GM23338 (cell line): Measurements from ENCODE around the gene GPAM. TPM values are rescaled to one million over a fixed set of nuclear protein-coding genes. Genes with fewer than 3 reads are reported as not detected.

Experiments
- ATAC-seq: fragments of 200-7000 bp; cut with Tn5 transposase; 3 replicates; pipeline ENCODE4 v1.9.1; 2020
- DNase-seq: peaks from one replicate; pipeline ENCODE4 v3.0.0-alpha.2; 2015; ENCODE audit warnings: low spot score
- H2AFZ ChIP-seq: fragments of 200-600 bp; sonication (generic); 2 replicates; pipeline ENCODE4 v1.8.0; 2016; ENCODE audit warnings: antibody characterized with exemption, mild to moderate bottlenecking, moderate library complexity
- H3F3A ChIP-seq: fragments of 200-600 bp; sonication (generic); replicated peaks from 2 replicates; pipeline ENCODE4 v1.8.0; 2017; ENCODE audit warnings: antibody characterized with exemption, mixed run types, low read depth
- H3K27ac ChIP-seq: fragments of 200-600 bp; sonication (generic); 2 replicates; pipeline ENCODE4 v1.6.1; 2016; ENCODE audit warnings: low read depth
- H3K27me3 ChIP-seq: fragments of 200-600 bp; sonication (generic); 2 replicates; pipeline ENCODE4 v1.8.0; 2016; ENCODE audit warnings: mild to moderate bottlenecking, mixed run types, moderate library complexity; ENCODE audit not compliant: insufficient read depth
- H3K36me3 ChIP-seq: fragments of 200-600 bp; sonication (generic); 2 replicates; pipeline ENCODE4 v1.8.0; 2016; ENCODE audit warnings: mild to moderate bottlenecking; ENCODE audit not compliant: insufficient read depth
- H3K4me1 ChIP-seq: fragments of 200-600 bp; sonication (generic); 2 replicates; pipeline ENCODE4 v1.8.0; 2016; ENCODE audit warnings: mild to moderate bottlenecking, moderate library complexity; ENCODE audit not compliant: insufficient read depth
- H3K4me2 ChIP-seq: fragments of 200-600 bp; sonication (generic); 2 replicates; pipeline ENCODE4 v1.7.1; 2017; ENCODE audit warnings: mixed run types
- H3K4me3 ChIP-seq: fragments of 200-600 bp; sonication (generic); 2 replicates; pipeline ENCODE4 v1.6.1; 2016; ENCODE audit warnings: mixed run types
- H3K79me2 ChIP-seq: fragments of 200-600 bp; sonication (generic); replicated peaks from 2 replicates; pipeline ENCODE4 v1.8.0; 2017; ENCODE audit warnings: mild to moderate bottlenecking; ENCODE audit not compliant: insufficient read depth
- H3K9me2 ChIP-seq: fragments of 200-600 bp; sonication (generic); 2 replicates; pipeline ENCODE4 v1.8.0; 2017; ENCODE audit not compliant: insufficient read depth
- H4K20me1 ChIP-seq: fragments of 200-600 bp; sonication (generic); replicated peaks from 2 replicates; pipeline ENCODE4 v1.8.0; 2017; ENCODE audit warnings: mild to moderate bottlenecking; ENCODE audit not compliant: insufficient read depth
- H3K27ac Mint-ChIP-seq: 2 replicates; pipeline ENCODE4 v1.8.0; 2020; ENCODE audit warnings: inconsistent platforms, mild to moderate bottlenecking, moderate library complexity, mixed read lengths
- H3K27me3 Mint-ChIP-seq: 3 replicates; pipeline ENCODE4 v1.8.0; 2022; ENCODE audit warnings: low read depth, mild to moderate bottlenecking, moderate library complexity, mixed read lengths, inconsistent platforms; ENCODE audit not compliant: insufficient read depth, poor library complexity
- H3K36me3 Mint-ChIP-seq: 3 replicates; pipeline ENCODE4 v1.8.0; 2021; ENCODE audit warnings: low read depth, mild to moderate bottlenecking, inconsistent platforms, moderate library complexity, mixed read lengths
- H3K4me1 Mint-ChIP-seq: 3 replicates; pipeline ENCODE4 v1.8.0; 2020; ENCODE audit warnings: mild to moderate bottlenecking, inconsistent platforms, mixed read lengths
- H3K4me3 Mint-ChIP-seq: 3 replicates; pipeline ENCODE4 v1.8.0; 2021; ENCODE audit warnings: moderate library complexity, mild to moderate bottlenecking, inconsistent platforms, mixed read lengths
- H3K9me3 Mint-ChIP-seq: 3 replicates; pipeline ENCODE4 v1.8.0; 2020; ENCODE audit warnings: moderate library complexity, mild to moderate bottlenecking, inconsistent platforms, mixed read lengths
- CREB1 ChIP-seq: fragments of 250-450 bp; sonication (Bioruptor Pico); IDR thresholded peaks from 2 replicates; pipeline ENCODE4 v1.5.0; 2020; ENCODE audit warnings: low read depth, mild to moderate bottlenecking, moderate library complexity
- CTCF ChIP-seq, 2 experiments: fragments of 200-600 bp in 1 of 2; sonication (generic) in 1 of 2; conservative IDR thresholded peaks; 2 replicates each; pipeline versions ENCODE4 v1.5.1 to v1.6.1; 2016 to 2017; ENCODE audit warnings: antibody characterized with exemption in 2 of 2, low read depth in 2 of 2, mild to moderate bottlenecking in 2 of 2, moderate library complexity in 1 of 2
- ETS1 ChIP-seq: IDR thresholded peaks from 2 replicates; pipeline ENCODE4 v1.6.1; 2016; ENCODE audit warnings: antibody characterized with exemption
- EZH2 ChIP-seq: fragments of 200-600 bp; sonication (generic); IDR thresholded peaks from one replicate; pipeline ENCODE4 v1.8.0; 2017; ENCODE audit warnings: antibody characterized with exemption, mild to moderate bottlenecking, low read depth; ENCODE audit not compliant: unreplicated experiment
- EZH2phosphoT487 ChIP-seq: fragments of 200-600 bp; sonication (generic); IDR thresholded peaks from one replicate; pipeline ENCODE4 v1.8.1; 2018; ENCODE audit warnings: antibody characterized with exemption; ENCODE audit not compliant: unreplicated experiment
- JUNB ChIP-seq: IDR thresholded peaks from one replicate; pipeline ENCODE4 v1.6.1; 2016; ENCODE audit warnings: antibody characterized with exemption; ENCODE audit not compliant: unreplicated experiment
- NANOG ChIP-seq: IDR thresholded peaks from 2 replicates; pipeline ENCODE4 v1.6.1; 2016; ENCODE audit warnings: antibody characterized with exemption, borderline replicate concordance
- POLR2AphosphoS5 ChIP-seq: IDR thresholded peaks from 2 replicates; pipeline ENCODE4 v1.6.1; 2016; ENCODE audit warnings: antibody characterized with exemption, low read depth
- REST ChIP-seq: IDR thresholded peaks from one replicate; pipeline ENCODE4 v1.6.1; 2018; ENCODE audit warnings: antibody characterized with exemption; ENCODE audit not compliant: unreplicated experiment
- STAT1 ChIP-seq: IDR thresholded peaks from one replicate; pipeline ENCODE4 v1.6.1; 2016; ENCODE audit warnings: antibody characterized with exemption; ENCODE audit not compliant: unreplicated experiment
- ZNF114 ChIP-seq: fragments of 250-450 bp; sonication (Bioruptor Pico); IDR thresholded peaks from 2 replicates; pipeline ENCODE4 v1.5.0; 2020; ENCODE audit warnings: mild to moderate bottlenecking, moderate library complexity
- ZNF331 ChIP-seq: fragments of 250-450 bp; sonication (Bioruptor Pico); IDR thresholded peaks from 2 replicates; pipeline ENCODE4 v1.5.0; 2020; ENCODE audit warnings: low read depth, mild to moderate bottlenecking, moderate library complexity
- ZNF462 ChIP-seq: fragments of 250-450 bp; sonication (Bioruptor Pico); IDR thresholded peaks from 2 replicates; pipeline ENCODE4 v1.5.0; 2020; ENCODE audit warnings: mild to moderate bottlenecking, moderate library complexity
- polyA plus RNA-seq: library from polyadenylated mRNA; unstranded; fragments of >200 nt; fragmentation: Nextera tagmentation; extraction: Ambion mirVana; gene quantifications from 2 replicates; pipeline ENCODE4 v1.2.1, GENCODE V29; 2016
- total RNA-seq: library from RNA; depleted of rRNA; stranded (reverse); fragments of >200 nt; shearing (Covaris generic); gene quantifications from 2 replicates; pipeline ENCODE4 v1.2.3, GENCODE V29; 2014

The GPAM gene
- total and polyA plus RNA-seq, 2 experiments from 2014 or later: 5.5 to 16.6 TPM

GRCh38 chr10:112135604-112136003, 48.0 kb downstream of the GPAM start:
- Histone ChIP-seq H3K27me3 (no peaks in the 10 kb centered on the region), H3K4me3 (no peak overlapping the region), H2AFZ (no peak overlapping the region), H4K20me1 (no peaks in the 10 kb centered on the region), H3K27ac (no peak overlapping the region), H3F3A (no peaks in the 10 kb centered on the region), H3K36me3 (no peaks in the 10 kb centered on the region), H3K79me2 (no peaks in the 10 kb centered on the region), H3K4me1 (no peaks in the 10 kb centered on the region; the same call in 1 of the 2 replicates), H3K9me2 (no peaks in the 10 kb centered on the region), H3K4me2 (no peak overlapping the region)
- no peak overlapping the region for H3K4me3 Mint-ChIP-seq
- no peak for TF ChIP-seq STAT1
- TF ChIP-seq ZNF114: no peak
- TF ChIP-seq REST: no peak
- no peak for TF ChIP-seq NANOG
- TF ChIP-seq EZH2phosphoT487: no peak
- no peak for TF ChIP-seq ZNF462 (CRISPR knock-in tag)
- no peak for TF ChIP-seq JUNB
- no peak for TF ChIP-seq POLR2AphosphoS5
- no peak for TF ChIP-seq CTCF (conservative IDR thresholded peaks at IDR 0.05; ENCODE audit: low read depth in 2 of 2)
- TF ChIP-seq CREB1 (CRISPR knock-in tag): no peak
- no peak for TF ChIP-seq ZNF331 (CRISPR knock-in tag)
- no peak for TF ChIP-seq EZH2
- TF ChIP-seq ETS1: no peak
- ATAC-seq (no peak), DNase-seq (no peak)
- no peaks in the 10 kb centered on the region for H3K36me3 Mint-ChIP-seq
- H3K4me1 Mint-ChIP-seq: peaks cover 6% of the 10 kb centered on the region; the same call in 2 of the 3 replicates
- H3K27ac Mint-ChIP-seq: no peak overlapping the region
- peaks cover 8% of the 10 kb centered on the region for H3K27me3 Mint-ChIP-seq
- H3K9me3 Mint-ChIP-seq: no peaks in the 10 kb centered on the region
